Measurements from ENCODE around the gene FKBP9.

Gene FKBP9

DNA sequence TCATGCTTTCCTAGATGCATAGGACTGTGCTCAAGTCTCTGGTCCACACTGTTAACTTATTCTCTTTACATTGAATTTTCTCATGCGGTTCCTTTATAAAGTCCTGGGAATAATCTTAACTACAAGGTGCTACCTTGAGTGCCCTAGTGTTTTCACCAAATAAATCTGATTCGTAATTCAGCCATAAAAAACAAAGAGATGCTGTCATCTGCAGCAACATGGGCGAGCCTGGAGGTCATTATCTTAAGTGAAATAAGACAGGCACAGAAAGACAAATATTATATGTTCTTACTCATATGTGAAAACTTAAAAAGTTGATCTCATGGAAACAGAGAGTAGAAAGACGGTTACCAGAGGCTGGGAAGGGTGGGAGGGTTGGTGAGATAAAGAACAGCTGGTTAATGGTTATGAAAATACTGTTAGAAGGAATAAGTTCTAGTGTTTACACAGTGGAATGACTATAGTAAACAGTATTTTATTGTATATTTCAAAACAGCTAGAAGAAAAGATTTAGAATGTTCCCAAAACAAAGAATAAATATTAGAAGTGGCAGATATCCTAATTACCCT lies 67.0 kb downstream of the FKBP9 start:
- no peaks in the 10 kb centered on the region for H3K36me3 Mint-ChIP-seq
- no peak overlapping the region for H3K4me3 Mint-ChIP-seq
- no peak overlapping the region for H3K27ac Mint-ChIP-seq
- no peaks in the 10 kb centered on the region for H3K9me3 Mint-ChIP-seq (ENCODE audit: low read depth)
- no peaks in the 10 kb centered on the region for H3K27me3 Mint-ChIP-seq
- no peaks in the 10 kb centered on the region for H3K4me1 Mint-ChIP-seq (ENCODE audit: low read depth)

DNA sequence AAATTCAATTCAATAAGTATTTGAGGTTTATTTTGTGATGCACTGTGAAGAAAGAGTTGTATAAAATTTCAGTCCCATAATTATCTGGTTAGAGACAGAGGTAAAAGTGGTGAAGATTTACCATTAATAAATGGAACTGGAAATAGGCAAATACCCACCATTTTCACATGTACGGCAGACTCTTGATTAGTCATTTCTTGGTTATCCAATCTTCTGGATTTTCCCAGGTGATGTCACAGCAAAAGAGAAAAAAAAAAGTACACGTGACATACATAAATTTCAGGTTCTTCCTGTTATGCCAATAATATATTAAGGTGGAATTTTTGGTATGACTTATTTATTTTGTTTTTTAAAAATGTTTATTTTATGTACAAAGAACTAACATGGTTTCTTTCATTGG lies 78.5 kb downstream of the FKBP9 start:
- no peak overlapping the region for H3K4me3 Mint-ChIP-seq
- no peaks in the 10 kb centered on the region for H3K36me3 Mint-ChIP-seq
- H3K27ac Mint-ChIP-seq, result no peak overlapping the region
- peaks cover 45% of the 10 kb centered on the region for H3K4me1 Mint-ChIP-seq (ENCODE audit: low read depth)
- no peaks in the 10 kb centered on the region for H3K9me3 Mint-ChIP-seq (ENCODE audit: low read depth)
- no peaks in the 10 kb centered on the region for H3K27me3 Mint-ChIP-seq

DNA sequence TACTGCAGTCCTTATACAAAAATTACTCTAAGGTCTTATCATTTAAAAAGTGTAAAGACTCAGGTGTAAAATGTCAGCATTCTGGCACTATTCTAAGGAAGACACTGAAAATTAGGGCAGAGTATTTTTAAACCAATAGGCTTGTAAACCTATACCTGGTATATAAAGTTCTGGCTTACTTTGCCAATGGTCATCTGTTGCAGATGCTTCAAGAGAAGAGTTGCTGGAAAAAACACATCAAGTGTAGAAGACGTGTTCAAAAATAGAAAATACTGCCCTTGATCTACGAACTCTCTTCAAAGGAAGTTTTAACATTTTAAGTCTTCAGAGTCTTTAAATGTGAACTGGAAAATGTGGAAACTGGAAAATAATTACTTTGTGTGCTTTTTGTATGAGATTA lies 81.4 kb downstream of the FKBP9 start:
- H3K4me3 Mint-ChIP-seq, result peak overlapping the region; percentile 83
- peaks cover 57% of the 10 kb centered on the region for H3K4me1 Mint-ChIP-seq (ENCODE audit: low read depth)
- H3K27ac Mint-ChIP-seq, result peak overlapping the region; percentile 75
- no peaks in the 10 kb centered on the region for H3K9me3 Mint-ChIP-seq (ENCODE audit: low read depth)
- no peaks in the 10 kb centered on the region for H3K36me3 Mint-ChIP-seq
- no peaks in the 10 kb centered on the region for H3K27me3 Mint-ChIP-seq

DNA sequence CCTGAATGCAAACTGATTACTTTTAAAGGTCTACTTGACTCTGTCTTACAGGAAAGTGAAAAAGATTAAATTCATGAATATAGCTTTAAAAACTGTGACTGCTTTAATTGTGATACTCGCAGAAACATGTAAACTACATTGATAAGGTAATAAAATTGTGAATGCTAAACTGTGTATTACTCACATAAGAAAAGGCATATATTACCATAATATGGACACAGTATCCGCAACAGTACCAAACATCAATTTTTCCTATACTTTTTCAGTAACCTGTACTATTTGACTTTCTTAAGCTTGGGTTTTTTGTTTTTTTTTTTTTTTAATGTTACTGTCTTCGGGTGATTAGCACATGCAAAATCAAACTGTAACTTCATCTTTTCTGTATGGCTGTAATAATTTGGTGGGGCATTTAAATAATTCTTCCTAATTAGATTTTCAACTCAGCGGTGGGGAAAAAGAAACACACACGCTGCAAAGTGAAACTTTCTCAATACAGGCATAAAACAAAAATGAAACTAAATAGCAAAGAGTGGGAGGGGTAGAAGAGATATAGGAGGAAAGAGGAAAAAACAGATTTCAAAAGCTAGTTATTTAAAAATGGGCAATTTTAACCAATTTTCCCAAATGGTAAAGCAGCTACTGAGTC lies 82.1 kb downstream of the FKBP9 start:
- H3K27me3 Mint-ChIP-seq, result no peaks in the 10 kb centered on the region
- H3K9me3 Mint-ChIP-seq (ENCODE audit: low read depth), result no peaks in the 10 kb centered on the region
- H3K4me3 Mint-ChIP-seq, result peak overlapping the region; percentile 83
- H3K4me1 Mint-ChIP-seq (ENCODE audit: low read depth), result peaks cover 64% of the 10 kb centered on the region
- peak overlapping the region; percentile 76 for H3K27ac Mint-ChIP-seq
- H3K36me3 Mint-ChIP-seq, result no peaks in the 10 kb centered on the region

DNA sequence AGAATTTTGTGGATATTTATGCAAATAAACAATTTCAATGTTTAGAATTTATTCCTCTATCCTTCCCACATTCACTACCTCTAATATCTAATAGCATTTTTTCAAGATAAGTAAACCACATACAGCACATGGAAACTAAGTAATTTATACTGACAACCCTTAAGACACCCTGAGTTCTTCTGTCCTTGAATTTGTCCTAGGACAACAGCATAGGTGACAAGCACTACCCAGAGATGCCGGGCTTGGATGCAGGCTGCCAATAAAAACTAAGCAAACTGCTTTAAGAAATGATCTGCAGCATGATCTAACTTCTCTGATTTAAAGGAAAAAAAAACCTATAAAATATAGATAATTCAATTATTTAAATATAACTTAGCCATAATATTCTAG lies 82.7 kb downstream of the FKBP9 start:
- H3K9me3 Mint-ChIP-seq (ENCODE audit: low read depth), result no peaks in the 10 kb centered on the region
- no peaks in the 10 kb centered on the region for H3K27me3 Mint-ChIP-seq
- H3K4me3 Mint-ChIP-seq, result peak overlapping the region; percentile 83
- H3K36me3 Mint-ChIP-seq, result no peaks in the 10 kb centered on the region
- H3K4me1 Mint-ChIP-seq (ENCODE audit: low read depth), result peaks cover 64% of the 10 kb centered on the region
- H3K27ac Mint-ChIP-seq, result peak overlapping the region; percentile 76

DNA sequence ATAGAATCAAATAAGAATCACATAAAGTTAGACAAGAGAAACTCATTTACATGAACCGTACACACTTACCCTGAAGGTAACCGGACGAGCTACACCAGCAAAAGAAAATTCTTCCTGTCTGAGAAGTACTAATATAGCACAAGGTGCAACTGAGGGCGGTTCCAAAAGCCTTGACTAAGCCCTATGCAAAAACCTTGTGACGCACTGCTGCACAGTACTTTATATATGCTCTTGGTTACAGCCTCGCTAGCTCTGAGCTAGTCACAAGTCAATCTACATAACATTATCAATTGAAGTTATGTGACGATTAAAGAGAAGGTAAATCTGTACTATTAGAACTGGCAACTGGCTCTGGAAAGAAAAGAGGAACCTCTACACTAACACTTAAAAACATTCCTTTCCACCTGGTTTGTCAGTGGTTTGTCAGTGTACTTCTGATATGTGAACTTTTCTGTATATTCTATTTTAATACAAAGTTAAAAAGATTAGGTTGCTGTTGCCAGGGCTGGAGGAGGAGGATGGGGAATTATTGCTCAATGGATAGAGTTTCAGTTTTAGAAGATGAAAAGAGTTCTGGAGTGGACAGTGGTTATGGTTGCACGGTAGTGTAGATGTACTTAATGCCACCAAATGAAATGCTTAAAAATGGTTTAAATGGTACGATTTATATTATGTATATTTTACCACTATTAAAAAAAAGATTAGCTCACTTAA lies 83.7 kb downstream of the FKBP9 start:
- Mint-ChIP-seq H3K27ac (peak overlapping the region; percentile 85), H3K4me3 (peak overlapping the region; percentile 83), H3K9me3 (ENCODE audit: low read depth) (no peaks in the 10 kb centered on the region), H3K36me3 (no peaks in the 10 kb centered on the region), H3K27me3 (no peaks in the 10 kb centered on the region), H3K4me1 (ENCODE audit: low read depth) (peaks cover 64% of the 10 kb centered on the region)

DNA sequence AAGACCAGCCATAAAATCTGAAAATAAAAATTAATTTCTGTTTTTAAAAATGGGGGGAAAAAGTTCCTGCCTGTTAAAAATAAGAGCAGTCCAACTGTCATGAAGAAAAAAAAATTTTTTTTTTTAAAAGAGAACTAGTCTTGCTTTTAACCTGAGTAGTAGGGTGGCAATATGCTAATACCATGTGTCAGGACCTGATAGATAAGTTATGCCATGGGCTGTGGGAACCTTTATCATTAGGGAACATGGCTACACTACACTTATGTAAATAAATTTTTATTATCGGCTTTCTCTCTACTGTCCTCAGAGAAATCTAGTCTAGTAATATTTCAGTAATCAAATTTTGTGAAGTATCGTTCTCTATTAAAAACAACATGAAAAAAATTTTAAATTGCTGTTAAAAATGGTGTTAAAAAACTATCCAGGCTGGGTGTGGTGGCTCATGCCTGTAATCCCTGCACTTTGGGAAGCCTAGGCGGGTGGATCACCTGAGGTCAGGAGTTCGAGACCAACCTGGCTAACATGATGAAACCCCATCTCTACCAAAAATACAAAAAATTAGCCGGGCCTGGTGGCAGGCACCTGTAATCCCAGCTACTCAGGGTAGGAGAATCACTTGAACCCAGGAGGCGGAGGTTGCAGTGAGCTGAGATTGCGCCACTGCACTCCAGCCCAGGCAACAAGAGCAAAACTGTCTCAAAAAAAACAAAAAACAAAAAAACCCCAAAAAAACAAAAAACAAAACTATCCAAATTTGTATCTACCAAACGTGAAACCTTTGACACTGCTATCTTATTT lies 84.6 kb downstream of the FKBP9 start:
- H3K36me3 Mint-ChIP-seq, result no peaks in the 10 kb centered on the region
- no peaks in the 10 kb centered on the region for H3K27me3 Mint-ChIP-seq
- H3K9me3 Mint-ChIP-seq (ENCODE audit: low read depth), result no peaks in the 10 kb centered on the region
- no peak overlapping the region for H3K27ac Mint-ChIP-seq
- H3K4me1 Mint-ChIP-seq (ENCODE audit: low read depth), result peaks cover 61% of the 10 kb centered on the region
- H3K4me3 Mint-ChIP-seq, result no peak overlapping the region

DNA sequence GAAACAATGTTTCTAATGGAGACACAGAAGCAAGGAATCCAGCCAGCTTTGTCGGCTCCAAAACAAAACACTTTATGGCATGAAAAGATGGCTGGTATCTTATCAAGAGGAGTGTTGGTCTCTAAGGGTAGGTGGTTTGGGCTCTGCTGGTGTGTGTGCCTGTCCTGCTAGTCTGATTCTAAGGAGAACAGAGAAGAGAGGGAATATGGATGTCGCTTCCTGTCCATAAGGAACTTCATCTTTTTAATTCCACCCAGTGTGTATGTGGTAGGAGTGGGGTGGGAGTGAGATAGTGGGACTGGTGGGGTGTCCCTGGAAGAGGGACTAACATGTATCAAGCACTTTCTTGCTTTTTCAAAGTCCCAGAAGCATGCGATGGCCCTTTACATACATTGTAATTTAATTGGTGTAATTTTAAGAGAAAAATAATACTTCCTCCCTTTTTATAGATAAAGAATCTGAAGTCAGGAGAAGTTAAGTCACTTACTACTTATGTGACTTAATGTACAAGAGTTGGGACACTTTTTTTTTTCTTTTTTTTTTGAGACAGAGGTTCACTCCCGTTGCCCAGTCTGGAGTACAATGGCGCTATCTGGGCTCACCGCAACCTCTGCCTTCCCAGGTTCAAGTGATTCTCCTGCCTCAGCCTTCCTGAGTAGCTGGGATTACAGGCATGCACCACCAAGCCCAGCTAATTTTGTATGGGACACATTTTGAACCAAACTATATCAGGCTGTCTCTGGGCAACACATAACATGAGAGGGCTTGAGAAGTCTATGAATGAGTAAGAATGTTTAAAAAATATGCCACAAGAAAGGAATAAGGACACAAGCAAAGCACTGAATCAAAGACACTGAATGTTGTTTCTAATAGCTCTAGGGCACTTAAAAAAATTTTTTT lies 86.5 kb downstream of the FKBP9 start:
- peaks cover 61% of the 10 kb centered on the region for H3K4me1 Mint-ChIP-seq (ENCODE audit: low read depth)
- H3K27ac Mint-ChIP-seq, result peak overlapping the region; percentile 66

DNA sequence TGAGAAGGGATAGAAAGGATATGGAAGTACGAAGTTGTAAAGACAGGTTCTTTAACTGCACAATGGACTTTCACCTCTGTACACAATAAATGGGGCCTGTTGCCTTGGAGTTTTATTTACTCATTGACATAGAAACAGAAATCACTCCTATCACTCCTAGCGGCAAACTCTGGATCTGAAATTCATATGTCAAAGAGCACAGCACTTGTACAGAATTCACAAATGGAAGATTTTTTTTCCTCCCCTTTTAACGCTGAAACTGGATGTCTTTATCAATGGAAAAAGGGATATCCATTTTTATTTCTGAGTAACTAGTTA lies 87.1 kb downstream of the FKBP9 start:
- no peak overlapping the region for H3K4me3 Mint-ChIP-seq
- peaks cover 60% of the 10 kb centered on the region for H3K4me1 Mint-ChIP-seq (ENCODE audit: low read depth)
- peak overlapping the region; percentile 66 for H3K27ac Mint-ChIP-seq

More for the DNA sequence above, 86.5 kb downstream of the FKBP9 start:
- H3K36me3 Mint-ChIP-seq, result no peaks in the 10 kb centered on the region
- H3K27me3 Mint-ChIP-seq, result no peaks in the 10 kb centered on the region
- H3K4me3 Mint-ChIP-seq, result no peak overlapping the region
- no peaks in the 10 kb centered on the region for H3K9me3 Mint-ChIP-seq (ENCODE audit: low read depth)

DNA sequence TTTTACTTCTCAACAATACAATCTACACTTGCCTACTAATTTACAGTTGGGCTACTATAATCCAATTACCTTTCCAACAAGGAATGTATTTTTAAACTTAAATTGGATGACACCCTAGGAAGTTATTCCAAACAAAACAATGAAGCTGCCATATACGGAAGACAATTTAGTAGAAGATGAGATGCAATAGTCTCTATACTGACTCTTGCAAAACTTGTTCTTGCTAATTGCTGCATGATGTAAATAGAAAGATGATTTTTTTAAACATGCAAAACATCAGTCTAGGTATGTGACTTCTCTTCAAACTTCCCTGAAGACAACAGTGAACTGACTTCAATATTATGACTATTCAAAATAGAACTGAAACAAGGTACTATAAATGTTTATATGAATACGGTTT lies 87.7 kb downstream of the FKBP9 start:
- Mint-ChIP-seq H3K9me3 (ENCODE audit: low read depth) (no peaks in the 10 kb centered on the region), H3K27me3 (no peaks in the 10 kb centered on the region), H3K4me3 (no peak overlapping the region), H3K27ac (peak overlapping the region; percentile 28), H3K36me3 (no peaks in the 10 kb centered on the region), H3K4me1 (ENCODE audit: low read depth) (peaks cover 54% of the 10 kb centered on the region)

More for the DNA sequence above, 87.1 kb downstream of the FKBP9 start:
- H3K9me3 Mint-ChIP-seq (ENCODE audit: low read depth), result no peaks in the 10 kb centered on the region
- no peaks in the 10 kb centered on the region for H3K27me3 Mint-ChIP-seq
- no peaks in the 10 kb centered on the region for H3K36me3 Mint-ChIP-seq

DNA sequence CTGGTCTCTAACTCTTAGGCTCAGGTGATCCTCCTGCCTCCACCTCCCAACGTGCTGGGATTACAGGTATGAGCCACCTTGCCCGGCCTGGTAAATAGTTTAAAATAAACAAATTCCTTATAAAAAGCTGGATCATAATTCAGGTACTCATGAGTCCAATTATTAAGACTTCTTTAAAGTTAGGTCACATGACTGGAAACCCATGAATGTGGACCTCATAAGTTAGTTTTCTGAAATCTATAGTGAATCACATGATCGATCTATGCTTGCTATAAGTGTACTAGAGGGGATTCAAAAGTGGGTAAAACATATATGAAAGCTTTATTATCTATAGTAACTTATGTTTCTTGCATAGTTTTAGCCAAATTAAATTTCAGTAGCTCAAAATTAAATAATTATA lies 91.0 kb downstream of the FKBP9 start:
- no peak overlapping the region for H3K4me3 Mint-ChIP-seq
- H3K27ac Mint-ChIP-seq, result no peak overlapping the region
- H3K27me3 Mint-ChIP-seq, result no peaks in the 10 kb centered on the region
- no peaks in the 10 kb centered on the region for H3K36me3 Mint-ChIP-seq
- H3K9me3 Mint-ChIP-seq (ENCODE audit: low read depth), result no peaks in the 10 kb centered on the region
- H3K4me1 Mint-ChIP-seq (ENCODE audit: low read depth), result peaks cover 59% of the 10 kb centered on the region

DNA sequence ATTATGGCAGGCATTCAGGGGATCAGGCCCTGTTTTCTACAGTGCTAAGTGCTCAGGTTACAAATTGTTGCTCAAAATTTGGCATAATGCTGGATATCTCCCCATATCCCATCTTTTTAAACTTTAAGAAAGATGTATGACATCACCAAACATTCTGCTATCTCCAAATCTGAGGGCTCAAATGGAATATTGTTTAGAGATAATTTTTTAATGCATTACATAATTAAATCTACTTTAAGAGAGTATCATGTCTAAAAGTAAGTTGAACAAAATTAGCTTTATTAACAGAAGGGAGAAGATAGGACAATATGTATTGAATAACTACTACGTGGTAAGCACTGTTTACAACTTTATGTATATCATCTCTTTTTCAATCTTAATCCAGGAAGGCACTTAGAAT lies 91.5 kb downstream of the FKBP9 start:
- Mint-ChIP-seq H3K27ac (no peak overlapping the region), H3K4me3 (no peak overlapping the region), H3K36me3 (no peaks in the 10 kb centered on the region), H3K4me1 (ENCODE audit: low read depth) (peaks cover 58% of the 10 kb centered on the region), H3K9me3 (ENCODE audit: low read depth) (no peaks in the 10 kb centered on the region), H3K27me3 (no peaks in the 10 kb centered on the region)

DNA sequence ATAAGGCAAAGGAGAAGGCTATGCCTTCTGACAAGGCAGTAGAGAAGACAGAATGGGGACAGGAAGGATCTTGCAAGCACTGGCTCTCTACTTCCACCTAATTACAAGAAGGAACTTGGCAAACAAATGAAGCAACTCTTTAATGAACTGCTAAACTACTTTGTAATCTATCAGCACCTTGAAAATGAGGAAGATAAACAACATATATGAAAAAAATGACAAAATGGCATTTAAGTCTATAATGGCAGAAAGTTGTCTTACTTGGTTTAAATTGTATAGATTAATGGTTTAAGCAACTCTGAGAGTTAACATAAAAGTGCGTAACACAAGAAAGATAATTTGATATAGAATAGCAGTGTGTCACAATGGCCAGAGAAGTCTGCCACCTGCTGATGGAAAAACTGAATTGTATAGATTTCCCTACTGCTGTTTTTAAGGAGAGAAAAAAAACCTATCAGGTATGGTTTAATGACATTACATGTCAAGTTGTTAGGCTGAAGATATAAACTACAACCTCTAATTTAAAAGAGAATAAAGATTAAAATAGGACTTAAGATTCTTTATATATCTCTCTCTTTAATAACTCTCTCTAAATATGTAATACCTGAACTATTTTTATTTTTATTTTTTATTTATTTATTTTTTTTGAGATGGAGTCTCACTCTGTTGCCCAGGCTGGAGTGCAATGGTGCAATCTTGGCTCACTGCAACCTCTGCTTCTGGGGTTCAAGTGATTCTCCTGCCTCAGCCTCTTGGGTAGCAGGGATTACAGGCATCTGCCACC lies 93.5 kb downstream of the FKBP9 start:
- Mint-ChIP-seq H3K9me3 (ENCODE audit: low read depth) (no peaks in the 10 kb centered on the region), H3K27ac (no peak overlapping the region), H3K4me3 (no peak overlapping the region), H3K27me3 (no peaks in the 10 kb centered on the region), H3K4me1 (ENCODE audit: low read depth) (peaks cover 63% of the 10 kb centered on the region), H3K36me3 (peaks cover 3% of the 10 kb centered on the region)

DNA sequence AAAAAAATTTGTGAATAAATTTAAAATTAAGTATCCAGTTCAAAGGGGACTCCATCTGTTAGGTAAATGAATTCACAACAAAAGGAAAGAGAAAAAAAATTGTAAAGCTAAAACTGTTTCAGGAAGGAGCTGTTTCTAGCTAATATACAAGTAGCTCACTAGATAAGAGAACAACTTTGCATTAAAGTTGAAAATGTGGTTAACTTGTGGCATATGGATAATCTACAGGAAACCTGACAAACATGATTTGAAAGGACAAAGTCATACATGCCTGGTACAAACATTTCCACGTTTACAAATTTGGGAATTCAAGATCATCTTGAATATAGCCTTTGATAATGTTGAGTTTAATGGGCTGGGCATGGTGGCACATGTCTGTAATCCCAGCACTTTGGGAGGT lies 96.5 kb downstream of the FKBP9 start:
- Mint-ChIP-seq H3K36me3 (peaks cover 5% of the 10 kb centered on the region), H3K9me3 (ENCODE audit: low read depth) (no peaks in the 10 kb centered on the region), H3K4me3 (peak overlapping the region; percentile 25), H3K27ac (peak overlapping the region; percentile 83), H3K27me3 (no peaks in the 10 kb centered on the region), H3K4me1 (ENCODE audit: low read depth) (peaks cover 62% of the 10 kb centered on the region)
